HG03064 (cell line): ENCODE results near the gene PRSS16.
"Not testable (repeated sequence)": the region's sequence is repeated elsewhere in the genome, so short reads cannot be mapped to it uniquely, and the experiment has no call there.

Experiments used
- ATAC-seq: cut with Tn5 transposase; IDR thresholded peaks from one replicate; pipeline ENCODE4 v1.9.1; 2021; ENCODE audit warnings: low read depth; ENCODE audit not compliant: unreplicated experiment

PRSS16 gene

GRCh38 chr6:27247133-27247836 lies at the start of gene PRSS16:
Gene PRSS16 (plus strand): TSS chr6:27247701. CDS start chr6:27247738, 37 bp downstream.
- no peak for ATAC-seq

GRCh38 chr6:27205375-27206278 lies 41.9 kb upstream of the PRSS16 start:
- no peak for ATAC-seq

GRCh38 chr6:27206806-27207205 lies 40.7 kb upstream of the PRSS16 start:
- no peak for ATAC-seq

- ATAC-seq, result no peak
Observed at GRCh38 chr6:27208042-27208441, 39.5 kb upstream of the PRSS16 start.

- ATAC-seq, result no peak
Observed at GRCh38 chr6:27209196-27209595, 38.3 kb upstream of the PRSS16 start.

- ATAC-seq, result no peak
Observed at GRCh38 chr6:27209659-27210269, 37.7 kb upstream of the PRSS16 start.

GRCh38 chr6:27213091-27213517 lies 34.4 kb upstream of the PRSS16 start:
- not testable (repeated sequence) for ATAC-seq

- ATAC-seq, result no peak
Observed at GRCh38 chr6:27213544-27214125, 33.9 kb upstream of the PRSS16 start.

GRCh38 chr6:27214126-27214601 lies 33.3 kb upstream of the PRSS16 start:
- no peak for ATAC-seq

- no peak for ATAC-seq
Observed at GRCh38 chr6:27216874-27217273, 30.6 kb upstream of the PRSS16 start.

- not testable (repeated sequence) for ATAC-seq
Observed at GRCh38 chr6:27222971-27223370, 24.5 kb upstream of the PRSS16 start.

GRCh38 chr6:27224729-27225128 lies 22.8 kb upstream of the PRSS16 start:
- no peak for ATAC-seq

- ATAC-seq, result no peak
Observed at GRCh38 chr6:27228963-27229477, 18.5 kb upstream of the PRSS16 start.

- ATAC-seq, result no peak
Observed at GRCh38 chr6:27230758-27231111, 16.8 kb upstream of the PRSS16 start.

- ATAC-seq, result no peak
Observed at GRCh38 chr6:27234576-27234975, 12.9 kb upstream of the PRSS16 start.

- no peak for ATAC-seq
Observed at GRCh38 chr6:27237089-27237803, 10.3 kb upstream of the PRSS16 start.

- ATAC-seq, result no peak
Observed at GRCh38 chr6:27238010-27238983, 9.2 kb upstream of the PRSS16 start.

GRCh38 chr6:27239258-27239657 lies 8.2 kb upstream of the PRSS16 start:
- no peak for ATAC-seq

- ATAC-seq, result no peak
Observed at GRCh38 chr6:27241443-27241842, 6.1 kb upstream of the PRSS16 start.
